ENCODE results near the gene SMARCD2. TPM values are rescaled to one million over a fixed set of nuclear protein-coding genes. Genes with fewer than 3 reads are reported as not detected.

Gene SMARCD2
- polyA plus RNA-seq, 2 of the 4 experiments (the other 2 are of a cell fraction) = 40.4 to 52.7 TPM

- 79% methylated on average over 21 of the region's 21 CpGs for WGBS (ENCODE audit: missing lambda C conversion rate)
- CTCF ChIA-PET = interaction anchor here (1.0 to 5.7 kb wide), 9 partner anchors 7 to 55 kb away, joined by 3 to 33 read pairs (median 10); partner anchors contain the start of genes FTSJ3 and PSMC5
- POLR2A ChIA-PET = interaction anchor here (2.2 kb wide), 1 partner anchor 7 kb away, joined by 6 read pairs; the partner anchor contains the start of genes FTSJ3 and PSMC5
Observed at GRCh38 chr17:63819585-63820537, 22.6 kb downstream of the SMARCD2 start.

GRCh38 chr17:63819131-63819530, 23.4 kb downstream of the SMARCD2 start:
- DNase-seq (ENCODE audit: low read depth in 1 of 2, low spot score in 1 of 2) (no peak), ATAC-seq (peak; percentile 5 to 32; a peak in 3 of 6 replicates), FAIRE-seq (no peak)
- TF ChIP-seq HES2 (IDR thresholded peaks at IDR 0.05) (no peak), PBX3 (IDR thresholded peaks at IDR 0.05) (no peak), MAZ (IDR thresholded peaks at IDR 0.05; ENCODE audit: borderline replicate concordance, low read depth, low read length) (no peak), REST (IDR thresholded peaks at IDR 0.05) (no peak)
- no peaks in the 10 kb centered on the region for H3K9me3 ChIP-seq
- CTCF ChIA-PET = interaction anchor here (1.0 to 5.7 kb wide), 6 partner anchors 10 to 45 kb away, joined by 3 to 33 read pairs (median 7); partner anchors contain the start of genes CCDC47, DDX42, FTSJ3 and PSMC5
- peaks cover 24% of the 10 kb centered on the region for H3K4me1 ChIP-seq
- H3K4me2 ChIP-seq = peak overlapping the region; percentile 48
- H3K4me3 ChIP-seq = no peak overlapping the region
- POLR2A ChIA-PET = interaction anchor here (1.4 to 2.2 kb wide), 2 partner anchors 8 to 46 kb away, joined by 6 to 8 read pairs; partner anchors contain the start of genes CCDC47, DDX42, FTSJ3 and PSMC5
- H3K27ac ChIP-seq = peak overlapping the region in 1 of 2 experiments; percentile 72; a peak in 4 of 6 replicates
- WGBS (ENCODE audit: missing lambda C conversion rate) = 15% methylated on average over 6 of the region's 6 CpGs

More at GRCh38 chr17:63819585-63820537, 22.6 kb downstream of the SMARCD2 start:
- H3K4me3 ChIP-seq = no peak overlapping the region
- TF ChIP-seq MAZ (IDR thresholded peaks at IDR 0.05; ENCODE audit: borderline replicate concordance, low read depth, low read length) (no peak), JUN (IDR thresholded peaks at IDR 0.05) (peak in 1 of 2 experiments; percentile 20; a peak in 1 of 5 replicates)
- DNase-seq (ENCODE audit: low read depth in 1 of 2, low spot score in 1 of 2) (no peak), FAIRE-seq (no peak), ATAC-seq (peak; percentile 14 to 44; a peak in 5 of 6 replicates)
- peaks cover 24% of the 10 kb centered on the region for H3K4me1 ChIP-seq
- H3K9me3 ChIP-seq = no peaks in the 10 kb centered on the region
- peak overlapping the region; percentile 48 for H3K4me2 ChIP-seq
- H3K27ac ChIP-seq = peak overlapping the region in 1 of 2 experiments; percentile 72; a peak in 4 of 6 replicates

- FAIRE-seq (no peak), DNase-seq (ENCODE audit: low read depth in 1 of 2, low spot score in 1 of 2) (no peak), ATAC-seq (no peak)
- peak overlapping the region; percentile 48; the same call in 2 of the 3 replicates for H3K4me2 ChIP-seq
- peaks cover 24% of the 10 kb centered on the region for H3K4me1 ChIP-seq
- H3K27ac ChIP-seq = no peak overlapping the region
- H3K4me3 ChIP-seq = no peak overlapping the region
- no peaks in the 10 kb centered on the region for H3K9me3 ChIP-seq
- 97% methylated on average over 27 of the region's 27 CpGs for WGBS (ENCODE audit: missing lambda C conversion rate)
- ChIA-PET POLR2A (interaction anchor here (1.4 to 2.2 kb wide), 2 partner anchors 9 to 44 kb away, joined by 6 to 8 read pairs; partner anchors contain the start of genes CCDC47, DDX42, FTSJ3 and PSMC5), CTCF (interaction anchor here (0.9 to 5.7 kb wide), 8 partner anchors 9 to 120 kb away, joined by 3 to 33 read pairs (median 4); partner anchors contain the start of genes CCDC47, DDX42, FTSJ3 and PSMC5)
- TF ChIP-seq RAD21 (conservative IDR thresholded peaks at IDR 0.05 in 1 of 2, IDR thresholded peaks at IDR 0.05 in 1 of 2) = no peak
- no peak for TF ChIP-seq MAFK (IDR thresholded peaks at IDR 0.05; ENCODE audit: partially characterized antibody)
- no peak for TF ChIP-seq ELK1 (IDR thresholded peaks at IDR 0.05; ENCODE audit: low read depth, low read length)
- TF ChIP-seq ZSCAN20 (CRISPR knock-in tag; IDR thresholded peaks at IDR 0.05) = no peak
- TF ChIP-seq MAX (IDR thresholded peaks at IDR 0.05) = no peak
- TF ChIP-seq RCOR1 (IDR thresholded peaks at IDR 0.05; ENCODE audit: low read depth, low read length) = no peak
- no peak for TF ChIP-seq MYC (IDR thresholded peaks at IDR 0.05; ENCODE audit: borderline replicate concordance, low read length)
- no peak for TF ChIP-seq ATOH8 (CRISPR knock-in tag; IDR thresholded peaks at IDR 0.05; ENCODE audit: low read depth)
- TF ChIP-seq SREBF2 (IDR thresholded peaks at IDR 0.05) = no peak
- TF ChIP-seq POLR2A (IDR thresholded peaks at IDR 0.05; ENCODE audit: low read length) = no peak
Observed at GRCh38 chr17:63817736-63818385, 24.6 kb downstream of the SMARCD2 start.

All from A549 (cell line).